NCI-H128 (cell line): ENCODE measurements around the gene CARD19.

ENCODE experiments used
- DNase-seq: peaks from one replicate; lab custom pipeline; 2025; ENCODE audit not compliant: unreplicated experiment; lab: John Stamatoyannopoulos, UW

Gene CARD19

DNA sequence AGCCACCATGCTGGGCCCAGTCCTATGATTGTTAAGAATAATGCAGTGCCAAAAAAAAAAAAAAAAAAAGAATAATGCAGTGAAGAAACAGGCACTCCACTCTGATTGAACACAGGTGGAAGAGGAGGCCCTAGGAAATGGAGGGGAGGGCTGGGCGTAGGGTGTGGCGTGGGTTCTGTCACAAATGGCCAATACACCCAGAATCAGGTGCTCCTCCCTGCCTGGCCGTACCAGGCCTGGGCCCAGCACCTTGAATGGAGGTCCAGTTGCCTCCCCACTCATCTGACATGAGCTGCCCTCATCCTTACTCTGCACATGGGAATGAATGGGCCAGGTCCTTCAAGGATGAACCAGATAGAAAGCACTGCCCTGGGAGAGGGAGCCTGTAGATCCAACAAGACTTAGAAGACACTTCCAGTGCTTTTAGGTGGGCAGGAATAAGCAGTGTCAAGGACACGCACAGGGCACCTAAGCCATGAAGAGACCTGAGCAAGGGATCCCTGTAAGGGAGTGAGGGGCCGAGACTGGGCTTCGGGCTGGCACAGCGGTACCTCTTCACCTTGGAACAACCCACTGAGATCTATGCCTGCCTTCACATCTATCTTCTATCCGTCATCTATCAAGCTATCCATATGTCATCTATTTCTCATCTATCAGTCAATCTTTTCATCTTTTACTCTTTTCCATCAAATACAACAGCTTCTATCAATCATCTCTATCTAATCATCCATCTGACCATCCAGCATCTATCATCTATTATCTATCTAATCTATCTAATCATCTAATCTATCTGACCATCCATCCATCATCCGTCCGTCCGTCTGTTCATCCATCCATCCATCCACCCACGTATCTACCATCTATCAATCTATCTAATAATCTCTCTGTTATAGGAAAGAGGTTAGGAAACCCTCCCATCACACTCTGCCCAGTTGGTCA lies 22.2 kb downstream of the CARD19 start:
- no peak for DNase-seq

DNA sequence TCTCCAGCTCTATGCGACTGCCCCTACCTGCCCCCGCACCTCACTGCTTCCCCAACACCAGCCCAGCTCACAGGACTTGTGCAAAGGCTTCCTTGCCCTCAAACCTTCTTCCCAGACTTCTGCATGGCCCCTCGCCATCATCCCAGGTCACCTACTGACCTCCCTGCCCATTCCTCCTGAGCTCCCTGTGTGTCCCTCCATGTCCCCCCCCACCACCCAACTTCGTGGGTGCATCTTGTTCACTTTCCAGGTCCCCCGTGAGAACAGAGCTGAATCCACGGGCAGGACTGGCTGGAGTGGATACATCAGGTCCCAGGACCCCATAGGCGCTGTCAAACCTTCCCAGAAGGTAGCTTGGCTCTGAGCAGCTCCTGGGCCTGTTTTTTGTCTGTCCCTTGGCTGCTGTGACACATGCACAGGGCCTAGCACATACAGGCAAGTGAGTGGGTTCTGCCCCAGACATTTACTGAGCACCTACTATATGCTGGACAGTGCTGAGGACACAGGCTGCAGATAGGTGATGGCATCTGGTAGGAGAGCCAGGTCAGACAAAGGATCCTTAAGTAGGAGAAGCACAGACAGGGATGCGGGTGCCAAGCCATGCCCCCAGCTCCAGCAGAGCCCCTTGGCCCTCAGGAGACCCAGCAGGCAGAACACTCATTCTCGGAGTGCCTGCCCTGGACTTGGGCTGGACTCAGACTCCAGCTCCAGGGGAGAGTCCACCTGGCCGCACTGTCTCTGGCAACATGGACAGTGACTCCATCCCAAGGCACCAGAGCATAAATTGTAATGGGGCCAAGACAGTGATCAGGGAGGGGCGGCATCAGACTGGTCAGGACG lies 23.1 kb downstream of the CARD19 start:
- DNase-seq = no peak

DNA sequence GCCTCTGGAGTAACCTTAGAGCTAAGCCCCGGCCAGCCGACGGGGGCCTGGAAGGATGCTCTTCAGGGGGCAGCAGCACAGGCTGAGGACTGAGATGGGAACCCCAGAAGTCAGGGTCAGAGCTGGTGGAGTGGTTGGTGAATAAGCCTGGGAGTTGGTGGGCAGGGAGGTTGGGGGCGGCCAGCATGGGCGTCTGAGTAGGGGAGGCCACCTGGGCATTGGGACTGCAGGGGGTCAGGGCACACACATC lies 23.6 kb downstream of the CARD19 start:
- DNase-seq = no peak

DNA sequence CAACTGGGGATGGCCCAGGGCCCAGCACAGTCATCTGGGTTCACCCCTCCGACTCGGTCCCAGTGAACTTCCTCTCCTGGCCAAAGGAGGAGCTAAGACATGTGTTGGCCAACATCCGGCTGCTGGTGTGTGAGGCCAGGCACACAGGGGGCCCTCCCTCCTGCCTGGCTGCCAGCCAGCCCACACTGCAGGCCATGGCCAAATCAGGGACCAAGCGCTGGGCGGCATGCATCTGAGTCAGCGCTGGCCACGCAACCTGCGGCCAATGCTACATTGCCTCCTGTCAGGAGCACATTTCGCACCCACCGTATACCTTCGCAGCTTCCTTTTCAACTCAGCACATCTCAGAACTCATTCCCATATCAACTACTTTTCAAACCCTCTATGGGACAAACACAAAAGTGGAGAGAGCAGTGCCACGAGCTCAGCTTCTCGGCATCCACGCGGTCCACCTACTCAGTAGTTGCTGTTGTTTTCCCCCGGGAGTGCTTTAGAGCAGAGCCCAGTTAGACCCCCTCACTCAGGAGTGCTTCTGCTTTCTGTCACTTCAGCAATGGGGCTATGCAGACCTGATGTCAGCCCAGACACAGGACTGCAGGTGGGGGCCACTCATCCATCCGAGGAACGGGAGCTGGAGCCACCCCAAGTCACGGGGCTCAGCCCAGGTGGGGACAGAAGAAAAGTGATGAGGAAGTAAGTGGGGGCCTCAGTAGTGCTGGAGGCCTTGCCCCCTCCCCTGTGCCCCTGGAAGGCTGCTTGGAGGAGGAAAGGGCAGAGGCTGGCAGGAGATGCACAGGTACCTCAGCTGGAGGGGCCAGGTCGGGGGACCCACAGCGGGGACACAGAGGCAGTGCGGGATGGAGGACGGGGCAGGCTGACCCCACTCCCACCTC lies 24.2 kb downstream of the CARD19 start:
- DNase-seq = no peak

DNA sequence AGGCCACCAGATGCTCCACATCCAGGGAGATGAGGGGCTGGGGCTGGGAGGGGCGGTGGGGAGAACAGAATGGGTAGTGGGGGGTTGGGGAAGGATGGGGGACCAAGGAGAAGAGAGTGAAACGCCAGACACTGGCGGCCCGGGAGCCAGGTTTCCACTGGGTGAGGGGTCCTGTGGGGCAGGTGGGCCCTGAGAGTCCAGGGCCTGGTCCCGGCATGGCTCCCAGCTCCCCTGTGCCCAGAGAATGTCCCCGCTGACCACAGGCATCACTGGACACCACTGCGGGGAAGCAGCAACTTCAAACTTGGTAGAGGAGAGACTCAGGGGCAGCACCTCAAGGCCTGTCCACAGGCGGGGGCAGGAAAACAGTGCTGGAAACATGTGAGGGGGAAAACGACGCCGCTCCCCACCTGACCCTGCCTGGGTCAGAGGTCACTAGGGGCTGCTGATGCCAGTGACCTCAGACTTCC lies 24.9 kb downstream of the CARD19 start:
- DNase-seq = no peak

DNA sequence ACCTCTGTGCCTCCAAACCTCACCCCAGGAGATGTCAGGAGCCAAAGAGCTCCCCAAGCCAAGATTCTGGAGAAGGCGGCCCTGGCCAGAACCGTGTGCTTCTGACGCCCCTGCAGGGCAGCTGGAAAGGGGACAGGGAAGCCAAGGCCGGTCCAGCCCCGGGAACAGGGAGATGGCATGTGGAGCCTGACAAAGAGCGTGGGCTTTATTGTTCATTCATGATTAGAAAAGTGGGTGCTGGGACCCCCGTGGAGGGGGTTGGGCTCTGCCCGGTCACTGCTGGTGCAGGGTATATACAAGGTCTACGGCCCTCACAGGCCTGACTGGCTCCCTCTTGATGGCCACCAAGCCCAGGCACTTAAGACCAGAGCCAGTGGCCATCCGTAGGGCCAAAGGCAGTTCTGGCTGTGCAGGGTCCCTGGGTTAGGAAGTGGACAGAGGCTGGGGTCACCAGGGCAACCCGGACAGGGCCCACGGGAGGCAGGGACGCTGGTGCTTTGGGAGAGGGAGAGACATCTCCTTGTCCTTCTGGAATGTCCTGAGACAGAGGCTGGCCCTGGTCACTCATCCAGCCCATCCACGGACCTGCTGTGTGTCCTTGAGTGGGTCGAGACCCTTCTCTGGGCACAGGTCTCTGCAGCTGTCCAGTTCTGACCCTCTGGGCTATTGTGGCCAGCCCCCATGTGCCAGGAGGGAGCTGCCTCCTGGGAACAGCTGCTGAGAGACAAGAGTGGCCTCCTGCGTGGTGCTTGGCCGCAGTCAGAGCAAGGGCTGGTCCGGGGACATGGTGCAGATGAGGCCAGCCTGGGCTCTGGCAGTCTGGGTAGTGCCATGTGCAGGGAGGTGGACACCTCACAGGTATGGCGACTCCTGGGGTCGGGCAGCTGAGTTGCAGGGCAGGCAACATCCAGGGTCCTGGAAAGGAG lies 25.6 kb downstream of the CARD19 start:
- DNase-seq = no peak

DNA sequence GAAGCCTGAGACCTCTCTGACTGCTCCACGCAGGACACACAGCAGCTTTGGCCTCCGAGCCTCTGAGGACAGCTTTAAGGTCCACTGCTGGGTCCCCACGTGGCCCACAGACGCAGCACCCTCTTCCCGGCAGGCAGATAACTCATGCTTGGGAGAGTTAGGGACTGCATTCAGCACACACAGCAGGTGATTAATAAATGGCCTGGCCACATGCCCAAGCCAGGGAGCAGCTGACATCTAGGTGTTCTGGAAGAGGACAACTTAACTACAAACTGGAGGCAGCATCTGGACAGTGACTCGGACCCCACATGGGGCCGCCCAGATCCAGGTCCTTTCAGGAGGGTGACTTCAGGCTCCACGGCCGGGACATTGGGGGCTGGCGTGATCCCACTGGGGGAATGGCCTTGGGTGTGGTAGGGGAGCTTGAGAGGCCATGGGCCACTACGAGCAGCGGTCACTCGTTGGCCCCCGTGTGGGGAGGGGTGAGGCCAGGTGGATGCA lies 26.8 kb downstream of the CARD19 start:
- DNase-seq = no peak

DNA sequence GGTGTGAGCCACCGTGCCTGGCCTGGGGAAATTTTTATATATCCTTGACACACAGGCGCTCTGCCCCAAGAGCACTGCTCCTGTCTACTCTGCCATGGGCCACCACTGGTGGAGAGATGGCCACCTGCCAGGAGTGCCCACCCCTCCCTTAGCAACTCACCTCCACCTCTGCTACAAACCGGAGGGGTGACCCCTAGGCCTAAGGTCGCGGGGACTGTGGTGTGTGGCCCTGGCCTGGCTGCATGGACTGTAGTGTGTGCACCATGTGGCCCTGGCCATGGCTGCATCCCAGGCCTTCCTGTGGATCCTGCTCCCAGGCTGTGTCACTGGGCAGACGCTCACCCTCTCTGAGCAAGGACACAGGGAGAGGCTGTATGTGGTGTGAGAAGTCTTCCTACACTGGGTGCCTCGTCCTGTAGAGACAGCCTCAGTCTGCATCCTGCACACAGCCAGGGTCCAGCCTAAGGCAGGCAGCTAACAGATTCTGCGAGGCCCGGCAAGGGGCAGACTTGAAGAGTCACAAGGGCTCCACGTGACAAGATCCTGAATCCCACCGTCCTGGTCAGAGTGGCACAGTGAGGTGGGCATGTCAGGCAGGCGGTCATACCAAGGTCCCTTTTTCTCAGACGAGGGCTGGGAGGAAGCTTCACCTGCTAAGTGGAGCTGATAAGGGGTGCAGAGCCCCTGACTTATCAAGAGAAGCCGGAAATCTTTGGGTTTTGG lies 27.7 kb downstream of the CARD19 start:
- no peak for DNase-seq

DNA sequence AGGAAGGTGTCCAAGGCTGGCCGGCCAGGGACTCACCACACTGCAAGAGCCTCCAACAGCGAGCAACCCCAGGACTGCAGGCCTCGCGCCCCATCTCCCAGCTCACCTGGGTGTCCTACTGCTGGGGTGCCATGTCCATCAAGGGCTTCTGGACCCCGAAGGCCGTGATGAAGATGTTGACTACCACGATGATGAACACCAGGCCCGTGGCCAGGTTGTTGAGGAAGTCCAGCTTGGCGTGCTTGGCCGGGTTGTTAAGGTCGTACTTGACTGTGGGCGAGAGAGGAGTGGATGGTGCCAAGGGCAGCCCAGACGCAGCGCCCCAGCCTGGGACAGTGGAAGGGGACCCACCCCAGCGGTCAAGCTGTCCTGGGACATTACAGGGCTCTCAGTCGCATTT lies 28.8 kb downstream of the CARD19 start:
- DNase-seq = no peak

DNA sequence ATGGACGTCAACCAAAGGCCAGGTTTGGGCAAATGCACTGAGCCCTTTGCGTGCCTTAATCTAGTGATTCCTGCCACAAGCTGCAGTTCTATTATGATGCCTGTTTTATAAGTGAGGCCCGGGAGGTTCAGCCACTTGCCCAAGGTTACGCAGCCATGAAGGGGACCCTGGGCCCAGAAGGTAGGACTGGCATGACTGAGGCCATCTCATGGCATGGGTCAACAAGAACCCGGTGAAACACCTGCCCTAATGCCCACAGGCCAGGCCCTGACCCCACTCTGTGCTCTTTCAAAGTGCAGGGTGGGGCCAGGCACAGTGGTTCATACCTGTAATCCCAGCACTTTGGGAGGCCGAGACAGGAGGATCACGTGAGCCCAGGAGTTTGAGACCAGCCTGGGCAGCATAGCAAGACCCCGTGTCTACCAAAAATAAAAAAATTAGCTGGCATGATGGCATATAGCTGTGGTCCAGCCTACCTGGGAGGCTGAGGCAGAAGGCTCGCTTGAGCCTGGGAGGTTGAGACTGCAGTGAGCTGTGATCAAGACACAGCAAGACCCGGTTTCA lies 29.4 kb downstream of the CARD19 start:
- DNase-seq = no peak

DNA sequence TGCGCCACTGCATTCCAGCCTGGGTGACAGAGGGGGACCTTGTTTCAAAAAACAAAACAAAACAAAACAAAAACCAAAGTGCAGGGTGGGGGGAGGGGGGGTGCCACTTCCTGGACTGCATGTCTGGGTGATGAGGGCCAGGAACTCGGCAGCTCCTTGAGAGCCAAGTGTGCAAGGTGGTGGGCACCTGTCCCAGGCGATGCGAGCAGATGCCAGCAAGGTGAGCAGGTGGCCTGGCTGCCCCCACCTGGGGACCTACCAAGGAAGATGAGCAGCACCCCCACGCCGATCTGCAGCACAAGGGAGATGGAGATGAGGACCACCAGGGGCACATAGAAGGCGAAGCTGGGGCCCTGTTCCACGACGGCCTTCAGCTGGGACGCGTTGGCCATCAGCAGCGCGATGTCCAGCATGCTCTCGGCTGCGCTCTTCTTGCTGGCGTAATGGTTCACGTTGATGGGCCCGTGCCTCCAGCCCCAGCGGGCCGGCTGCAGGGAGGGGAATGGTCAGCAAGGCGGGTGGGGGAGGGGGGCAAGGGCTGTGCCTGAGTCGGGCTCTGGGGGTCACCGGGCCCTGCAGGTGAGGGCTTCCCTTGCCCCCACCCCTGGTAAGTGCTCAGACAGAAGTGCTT lies 30.2 kb downstream of the CARD19 start:
- DNase-seq = no peak

DNA sequence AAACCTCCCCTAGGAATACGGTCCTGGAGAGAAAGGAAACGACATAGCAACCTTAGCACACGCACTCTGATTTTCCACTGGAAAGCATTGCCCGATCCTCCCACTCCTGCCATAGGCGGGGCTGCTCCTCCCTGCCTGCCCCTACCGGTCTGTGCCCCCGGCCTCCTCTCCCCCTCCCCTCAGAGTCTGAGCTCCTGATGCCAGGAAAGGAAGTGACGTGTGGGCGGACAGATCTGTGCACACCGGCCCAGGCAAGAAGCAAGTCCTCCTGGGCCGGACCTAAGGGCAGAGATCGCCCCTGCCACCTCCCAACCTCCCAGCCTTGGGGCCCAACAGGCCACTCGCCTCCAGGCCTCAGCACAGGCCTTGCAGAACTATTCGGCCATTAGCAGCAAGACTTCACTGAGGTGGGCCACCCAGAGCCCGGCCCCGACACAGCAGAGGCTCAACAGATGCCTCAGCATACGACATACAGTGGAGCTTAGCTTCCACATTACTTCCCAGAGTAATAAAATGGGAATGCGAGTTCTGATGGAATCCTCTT lies 30.9 kb downstream of the CARD19 start:
- no peak for DNase-seq

DNA sequence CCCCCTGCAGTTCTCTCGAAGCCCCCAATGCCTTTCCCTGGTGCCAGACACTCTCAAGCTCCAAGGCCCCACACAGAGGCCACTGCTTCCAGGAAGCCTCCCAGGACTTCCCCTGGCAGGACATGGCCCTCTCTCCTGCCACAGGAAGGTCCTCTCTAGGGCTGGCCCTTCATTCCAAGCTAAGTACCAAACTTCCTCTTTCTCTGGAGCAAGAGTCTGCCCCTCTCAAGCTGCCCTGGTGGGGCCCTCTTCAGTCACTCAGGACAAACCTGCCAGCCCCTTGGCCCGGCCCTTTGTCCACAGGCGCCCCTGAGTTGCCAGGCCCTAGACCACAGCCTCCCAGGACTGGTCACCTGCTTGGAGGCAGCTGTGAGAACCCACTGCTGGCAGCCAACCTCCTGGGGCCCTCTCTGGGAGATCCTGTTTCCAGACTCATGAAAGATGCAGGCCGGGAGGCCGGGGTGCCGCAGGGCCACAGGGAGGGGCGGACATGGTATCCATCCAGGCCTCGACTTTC lies 31.4 kb downstream of the CARD19 start:
- DNase-seq = no peak

DNA sequence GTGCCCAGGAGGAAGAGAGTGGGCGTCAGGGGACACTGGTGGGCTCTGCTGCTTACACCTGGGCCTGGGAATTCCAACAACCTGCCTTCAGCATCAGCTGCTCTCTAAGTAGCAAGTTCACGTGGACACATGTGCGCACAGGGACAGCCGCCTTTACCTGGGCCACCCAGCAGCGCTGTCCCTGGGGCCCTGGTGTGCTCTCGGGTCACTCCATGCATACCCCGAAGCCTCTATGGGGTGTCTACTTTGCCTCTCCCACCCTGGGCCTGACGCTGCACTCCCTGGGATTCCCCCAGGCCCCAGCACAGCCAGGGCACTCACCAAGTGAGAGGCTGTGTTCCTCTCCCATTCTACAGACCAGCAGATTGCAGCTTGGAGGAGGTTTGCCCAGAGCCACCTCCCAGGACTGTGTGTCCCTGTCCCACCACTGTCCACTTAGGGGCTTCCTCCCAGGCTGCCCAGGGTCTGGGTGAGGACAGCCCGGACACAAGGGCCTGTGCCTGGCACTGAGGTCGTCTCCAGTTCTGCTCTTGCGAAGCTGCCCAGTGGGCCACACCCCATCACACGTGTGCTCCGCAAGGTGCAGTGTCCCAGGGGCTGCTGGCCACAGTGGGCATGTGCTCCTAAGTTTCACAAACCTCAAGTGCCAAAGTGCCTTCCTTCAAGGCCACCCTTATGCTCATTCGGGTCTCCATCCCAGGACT lies 32.1 kb downstream of the CARD19 start:
- no peak for DNase-seq

DNA sequence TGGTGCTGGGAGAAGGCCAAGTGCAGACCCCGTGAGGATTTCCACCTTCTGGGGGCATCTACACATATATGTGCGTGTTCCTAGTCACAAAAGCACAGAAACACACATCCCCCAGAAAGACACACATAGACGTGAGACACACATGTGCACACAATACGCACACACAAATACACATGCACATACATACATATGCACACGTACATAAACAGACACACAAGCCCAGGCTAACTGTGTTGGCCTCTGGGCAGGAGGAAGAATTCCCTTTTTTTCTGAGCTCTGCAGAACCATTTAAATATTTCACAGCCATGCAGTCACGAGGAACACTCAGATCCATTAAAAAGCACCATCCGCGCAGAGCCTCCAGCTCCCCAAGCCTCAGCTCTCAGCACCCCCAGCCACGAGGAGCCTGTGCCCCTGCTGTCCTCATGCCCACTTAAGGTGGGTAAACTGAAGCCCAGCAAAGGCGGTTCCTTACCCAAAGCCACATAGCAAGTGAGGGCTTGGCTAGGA lies 32.8 kb downstream of the CARD19 start:
- no peak for DNase-seq

DNA sequence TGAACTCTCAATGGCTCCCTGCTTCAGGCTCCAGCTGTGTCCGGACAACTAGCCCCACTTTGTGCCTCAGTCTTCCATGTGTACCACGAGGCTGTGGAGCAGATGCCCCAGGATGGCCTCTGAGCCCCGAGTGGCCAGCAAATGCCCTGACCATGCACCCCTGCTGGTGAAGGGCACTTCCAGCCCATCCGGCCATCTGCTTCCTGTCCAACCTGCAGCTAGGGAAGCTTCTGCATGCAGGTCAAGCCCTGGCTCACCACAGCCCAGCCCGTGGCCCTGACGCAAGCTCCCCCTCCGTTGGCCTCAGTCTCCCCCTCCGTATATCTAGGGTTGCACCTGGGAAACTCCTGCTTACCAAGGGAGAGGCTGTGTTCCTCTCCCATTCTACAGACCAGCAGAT lies 33.3 kb downstream of the CARD19 start:
- no peak for DNase-seq
